Stomach (tissue), 4 donors: ENCODE measurements around the gene HOXD8.

ENCODE experiments used
- CTCF ChIP-seq, 7 experiments: fragments of 450-650 bp in 4 of 7; fragments of 200-600 bp in 3 of 7; sonication (generic) in 3 of 7; IDR thresholded peaks; one replicate each; pipeline ENCODE4 v1.5.1; 2016 to 2019; ENCODE audit warnings: antibody characterized with exemption in 7 of 7, control low read depth in 2 of 7, mild to moderate bottlenecking in 1 of 7
- POLR2A ChIP-seq, 4 donors: fragments of 450-650 bp; IDR thresholded peaks; one replicate each; pipeline ENCODE4 v1.6.1; 2016; ENCODE audit warnings: antibody characterized with exemption in 4 of 4, control low read depth in 2 of 4, mild to moderate bottlenecking in 1 of 4, moderate library complexity in 1 of 4
- POLR2AphosphoS5 ChIP-seq, 3 donors: sonication (generic); formaldehyde crosslinking; IDR thresholded peaks; one replicate each; pipeline ENCODE4 v1.6.1; 2016; ENCODE audit warnings: antibody characterized with exemption in 3 of 3

DNA sequence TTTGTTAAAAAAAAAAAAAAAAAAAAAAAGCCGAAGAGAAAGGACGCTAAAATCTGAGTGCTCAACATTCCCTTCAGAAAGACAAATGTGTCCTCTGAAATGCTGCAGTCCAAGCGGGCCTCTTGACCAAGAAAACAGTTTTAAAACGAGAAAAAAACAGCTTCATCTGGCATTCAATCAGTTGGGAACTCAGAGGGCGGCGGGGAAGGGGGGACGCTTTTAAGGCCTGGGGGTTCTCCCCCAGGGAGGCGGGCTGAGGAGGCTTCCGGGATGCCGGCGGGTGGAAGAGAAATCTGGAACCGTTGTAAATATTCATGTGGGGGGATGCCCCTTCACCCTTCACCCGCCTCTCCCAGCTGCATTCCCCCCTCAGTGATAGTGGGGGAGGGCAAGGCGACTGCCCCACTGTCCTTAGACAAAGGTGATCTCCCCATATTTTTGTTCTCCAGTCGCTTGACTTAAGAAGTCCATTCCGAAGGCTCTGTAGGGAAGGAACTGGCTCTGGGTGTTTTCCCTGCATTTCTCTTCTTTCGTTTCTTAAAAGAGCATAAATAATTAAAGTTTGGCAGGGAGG, 25.7 kb upstream of the HOXD8 start:
- TF ChIP-seq CTCF (IDR thresholded peaks at IDR 0.05) (no peak), POLR2A (IDR thresholded peaks at IDR 0.05) (no peak), POLR2AphosphoS5 (IDR thresholded peaks at IDR 0.05) (no peak)
